HG03520 (cell line): Measurements from ENCODE around the gene HRCT1.
"Not testable (repeated sequence)": the region's sequence is repeated elsewhere in the genome, so short reads cannot be mapped to it uniquely, and the experiment has no call there.

Experiments
- ATAC-seq: cut with Tn5 transposase; IDR thresholded peaks from one replicate; pipeline ENCODE4 v1.9.1; 2021; ENCODE audit warnings: mild to moderate bottlenecking, moderate library complexity; ENCODE audit not compliant: unreplicated experiment

HRCT1 gene

GRCh38 chr9:35915681-35916294 is 9.8 kb downstream of the HRCT1 start:
- ATAC-seq: no peak

- ATAC-seq: no peak
These were observed 11.3 kb downstream of the HRCT1 start for GRCh38 chr9:35917261-35917660.

GRCh38 chr9:35918780-35919179 is 12.8 kb downstream of the HRCT1 start:
- no peak for ATAC-seq

- ATAC-seq: no peak
These were observed 13.4 kb downstream of the HRCT1 start for GRCh38 chr9:35919212-35920008.

GRCh38 chr9:35920051-35920620 is 14.1 kb downstream of the HRCT1 start:
- ATAC-seq: no peak

GRCh38 chr9:35923598-35923926 is 17.6 kb downstream of the HRCT1 start:
- no peak for ATAC-seq

GRCh38 chr9:35923927-35924763 is 18.1 kb downstream of the HRCT1 start:
- ATAC-seq: no peak

- ATAC-seq: no peak
These were observed 22.8 kb downstream of the HRCT1 start for GRCh38 chr9:35928591-35929452.

- no peak for ATAC-seq
These were observed 23.4 kb downstream of the HRCT1 start for GRCh38 chr9:35929453-35929718.

GRCh38 chr9:35930521-35930920 is 24.5 kb downstream of the HRCT1 start:
- no peak for ATAC-seq

- ATAC-seq: no peak
These were observed 25.0 kb downstream of the HRCT1 start for GRCh38 chr9:35930989-35931388.

- ATAC-seq: no peak
These were observed 26.7 kb downstream of the HRCT1 start for GRCh38 chr9:35932735-35933134.

- no peak for ATAC-seq
These were observed 27.6 kb downstream of the HRCT1 start for GRCh38 chr9:35933550-35934067.

- ATAC-seq: not testable (repeated sequence)
These were observed 28.1 kb downstream of the HRCT1 start for GRCh38 chr9:35934069-35934468.

- no peak for ATAC-seq
These were observed 29.3 kb downstream of the HRCT1 start for GRCh38 chr9:35935261-35935660.

GRCh38 chr9:35935755-35936509 is 29.9 kb downstream of the HRCT1 start:
- ATAC-seq: no peak

GRCh38 chr9:35937227-35937626 is 31.2 kb downstream of the HRCT1 start:
- ATAC-seq: no peak

- no peak for ATAC-seq
These were observed 32.7 kb downstream of the HRCT1 start for GRCh38 chr9:35938474-35939356.
